Pancreas (tissue), 10 donors: ENCODE data around the gene SYCE1. TPM values are rescaled to one million over a fixed set of nuclear protein-coding genes. Genes with fewer than 3 reads are reported as not detected.
"Not testable (repeated sequence)": the region's sequence is repeated elsewhere in the genome, so short reads cannot be mapped to it uniquely, and the experiment has no call there.

Experiments
- ATAC-seq, 4 donors: fragments of 200-7000 bp; cut with Tn5 transposase; one replicate each; pipeline versions ENCODE4 v1.8.0 to v1.9.1; 2020; ENCODE audit warnings: mild to moderate bottlenecking in 4 of 4, moderate library complexity in 4 of 4
- DNase-seq, 6 donors: peaks; one replicate each; pipeline ENCODE4 v3.0.0-alpha.2; 2020
- FAIRE-seq: peaks from 2 replicates; lab custom pipeline; 2012; peaks lifted over from hg19 to GRCh38; lab: Jason Lieb, UNC
- H3K27ac ChIP-seq, 4 donors: fragments of 200-600 bp; sonication (generic); 1 replicate in 3 of 4; 2 replicates in 1 of 4; pipeline versions ENCODE4 v1.5.0 to v1.8.0; 2020
- H3K27me3 ChIP-seq, 4 donors: fragments of 200-600 bp; one replicate each; pipeline ENCODE4 v1.8.0; 2021
- H3K36me3 ChIP-seq, 3 donors: fragments of 200-600 bp; sonication (generic) in 1 of 3; one replicate each; pipeline versions ENCODE4 v1.5.0 to v1.8.0; 2020 to 2021
- H3K4me1 ChIP-seq, 3 donors: fragments of 200-600 bp; one replicate each; pipeline ENCODE4 v1.8.0; 2021
- H3K4me3 ChIP-seq, 4 donors: fragments of 200-600 bp; sonication (generic) in 2 of 4; one replicate each; pipeline versions ENCODE4 v1.5.0 to v1.8.0; 2020 to 2021
- H3K9me3 ChIP-seq, 4 donors: fragments of 200-600 bp; one replicate each; pipeline ENCODE4 v1.8.0; 2021
- CTCF ChIP-seq, 4 donors: fragments of 200-600 bp; sonication (generic) in 3 of 4; IDR thresholded peaks; one replicate each; pipeline versions ENCODE4 v1.5.0 to v1.8.0; 2021; ENCODE audit warnings: antibody characterized with exemption in 4 of 4
- WGBS, 2 donors: extraction: QIAGEN DNeasy Blood & Tissue Kit; methylation state at CpG; one replicate each; pipeline ENCODE4 v1.1.7; 2013; 5-methylcytosine and 5-hydroxymethylcytosine counted together
- intact Hi-C, 3 donors: fragments of 100-400 bp; cut with DNase I; formaldehyde crosslinking; loops; one replicate each; pipeline versions ENCODE4 v1.11.1 to v1.14.2; 2022
- polyA plus RNA-seq, 2 donors: library from polyadenylated mRNA; stranded (reverse); fragments of 200-250 nt; gene quantifications; one replicate each; pipeline ENCODE4 v1.2.3, GENCODE V29; 2013
- total RNA-seq, 6 donors: library from RNA; stranded (reverse); fragmentation: NEBNext Ultra II Directional in 4 of 6; extraction: Animal tissue kit (Norgen Biotek cat#: 25700) in 4 of 6; gene quantifications; one replicate each; pipeline versions ENCODE4 v1.2.1 to v1.2.4, GENCODE V29; 2021 to 2023
- donor health status: healthy with polysubstance abuse.
- donor health status: DM: no; HTN: no; CAD: no; lungs with moderate emphysema.
- donor health status: DM: no; HTN: no; CAD: no.
- donor health status: control.
- donor health status: control.
- donor health status: Bipolar disorder and iron deficiency.
- donor health status: DM: yes; HTN: yes; CAD: no.
- donor health status: DM: no; HTN: no; CAD: no.
- donor health status: DM: no; HTN: no; CAD: no.
- donor health status: DM: yes; HTN: yes; CAD: no.

SYCE1 gene
- total and polyA plus RNA-seq, 8 donors: 0.69 to 8.3 (median 1.1) TPM

GRCh38 chr10:133608855-133609254, 43.5 kb upstream of the SYCE1 start:
- DNase-seq (no peak), ATAC-seq (peak; percentile 38 to 90 (median 67)), FAIRE-seq (no peak)
- Histone ChIP-seq H3K36me3 (no peaks in the 10 kb centered on the region), H3K4me1 (no peaks in the 10 kb centered on the region), H3K27me3 (no peaks in the 10 kb centered on the region), H3K9me3 (no peaks in the 10 kb centered on the region), H3K4me3 (no peak overlapping the region), H3K27ac (no peak overlapping the region)
- TF ChIP-seq CTCF (IDR thresholded peaks at IDR 0.05): peak in 1 of 4 donors; percentile 35
- WGBS, 2 donors: 6 to 7% methylated on average over 3 of the region's 3 CpGs
- intact Hi-C loops: no loop called here

- H3K27ac ChIP-seq, intact Hi-C loops, H3K27me3 ChIP-seq, DNase-seq, H3K4me3 ChIP-seq, FAIRE-seq, H3K9me3 ChIP-seq, H3K4me1 ChIP-seq, ATAC-seq, H3K36me3 ChIP-seq: not testable (repeated sequence)
- 63 to 69% methylated on average over 2 of the region's 2 CpGs for WGBS, 2 donors
Observed at GRCh38 chr10:133603434-133603833, 38.1 kb upstream of the SYCE1 start.

GRCh38 chr10:133600657-133601056, 35.3 kb upstream of the SYCE1 start:
- TF ChIP-seq CTCF (IDR thresholded peaks at IDR 0.05): no peak
- FAIRE-seq (no peak), DNase-seq (no peak), ATAC-seq (no peak)
- 57 to 73% methylated on average over 3 of the region's 3 CpGs for WGBS, 2 donors
- H3K4me1 ChIP-seq: no peaks in the 10 kb centered on the region
- peaks cover 0 to 4% (median 0%) of the 10 kb centered on the region in 4 donors for H3K27me3 ChIP-seq
- no peak overlapping the region for H3K4me3 ChIP-seq
- no peak overlapping the region for H3K27ac ChIP-seq
- intact Hi-C loops: no loop called here
- no peaks in the 10 kb centered on the region for H3K9me3 ChIP-seq
- H3K36me3 ChIP-seq: no peaks in the 10 kb centered on the region

- FAIRE-seq, ATAC-seq, H3K27me3 ChIP-seq, H3K27ac ChIP-seq, H3K9me3 ChIP-seq, H3K4me3 ChIP-seq, H3K36me3 ChIP-seq, H3K4me1 ChIP-seq, DNase-seq, intact Hi-C loops: not testable (repeated sequence)
- 76 to 83% methylated on average over 8 of the region's 8 CpGs for WGBS, 2 donors
Observed at GRCh38 chr10:133599869-133600268, 34.5 kb upstream of the SYCE1 start.

GRCh38 chr10:133592716-133593115, 27.3 kb upstream of the SYCE1 start:
- intact Hi-C loops: no loop called here
- no peaks in the 10 kb centered on the region for H3K36me3 ChIP-seq
- H3K4me1 ChIP-seq: no peaks in the 10 kb centered on the region
- FAIRE-seq: no peak
- ATAC-seq: no peak
- no peak for DNase-seq
- H3K27me3 ChIP-seq: peaks cover 0 to 4% (median 2%) of the 10 kb centered on the region in 4 donors
- TF ChIP-seq CTCF (IDR thresholded peaks at IDR 0.05): no peak
- no peak overlapping the region for H3K27ac ChIP-seq
- WGBS, 2 donors: 64 to 65% methylated on average over 6 of the region's 6 CpGs
- H3K4me3 ChIP-seq: no peak overlapping the region
- no peaks in the 10 kb centered on the region for H3K9me3 ChIP-seq

- Histone ChIP-seq H3K27ac (no peak overlapping the region), H3K4me1 (no peaks in the 10 kb centered on the region), H3K4me3 (no peak overlapping the region), H3K36me3 (no peaks in the 10 kb centered on the region), H3K9me3 (no peaks in the 10 kb centered on the region), H3K27me3 (peaks cover 0 to 4% (median 0%) of the 10 kb centered on the region in 4 donors)
- WGBS, 2 donors: 60 to 75% methylated on average over 10 of the region's 10 CpGs
- ATAC-seq (no peak), FAIRE-seq (no peak), DNase-seq (peak in 1 of 6 donors; percentile 50)
- no peak for TF ChIP-seq CTCF (IDR thresholded peaks at IDR 0.05)
- intact Hi-C loops: no loop called here
Observed at GRCh38 chr10:133590970-133591359, 25.6 kb upstream of the SYCE1 start.
